ENCODE results near the gene MACROD1. TPM values are rescaled to one million over a fixed set of nuclear protein-coding genes. Genes with fewer than 3 reads are reported as not detected.
"Not testable (repeated sequence)": the region's sequence is repeated elsewhere in the genome, so short reads cannot be mapped to it uniquely, and the experiment has no call there.

The MACROD1 gene
- total RNA-seq, 1 donor from 2014 or later, result 22.1 TPM

GRCh38 chr11:63974259-63975143 lies 191.4 kb downstream of the MACROD1 start, which contains the start of gene COX8A:
TSS of gene COX8A (plus strand) at chr11:63974620. CDS start at chr11:63974681, 61 bp downstream.
- peak; percentile 99 for DNase-seq (ENCODE audit: extremely low read depth, low read depth, low spot score)

GRCh38 chr11:63973912-63974258 lies 192.0 kb downstream of the MACROD1 start:
- not testable (repeated sequence) for DNase-seq (ENCODE audit: extremely low read depth, low read depth, low spot score)

- DNase-seq (ENCODE audit: extremely low read depth, low read depth, low spot score), result no peak
Observed at GRCh38 chr11:63970902-63971301, 195.0 kb downstream of the MACROD1 start.

GRCh38 chr11:63969461-63969860 lies 196.5 kb downstream of the MACROD1 start:
- no peak for DNase-seq (ENCODE audit: extremely low read depth, low read depth, low spot score)

GRCh38 chr11:63966444-63966843 lies 199.5 kb downstream of the MACROD1 start:
- DNase-seq (ENCODE audit: extremely low read depth, low read depth, low spot score), result no peak

GRCh38 chr11:63963895-63964294 lies 202.0 kb downstream of the MACROD1 start:
- not testable (repeated sequence) for DNase-seq (ENCODE audit: extremely low read depth, low read depth, low spot score)

GRCh38 chr11:63961608-63962412 lies 204.1 kb downstream of the MACROD1 start:
- DNase-seq (ENCODE audit: extremely low read depth, low read depth, low spot score), result no peak

GRCh38 chr11:63958008-63958407 lies 207.9 kb downstream of the MACROD1 start:
- no peak for DNase-seq (ENCODE audit: extremely low read depth, low read depth, low spot score)

GRCh38 chr11:63952570-63952969 lies 213.3 kb downstream of the MACROD1 start:
- no peak for DNase-seq (ENCODE audit: extremely low read depth, low read depth, low spot score)

GRCh38 chr11:63951779-63952536 lies 214.0 kb downstream of the MACROD1 start:
- DNase-seq (ENCODE audit: extremely low read depth, low read depth, low spot score), result no peak

Other genes with a start within 250 kb of the MACROD1 start
- gene RCOR2, start 248.9 kb downstream of the MACROD1 start, total RNA-seq, result 0.29 and 1.1 TPM in 2 replicates
- 18.9 and 20.8 TPM in 2 replicates for gene NAA40, start 227.1 kb downstream of the MACROD1 start, total RNA-seq
- gene COX8A, start 191.5 kb downstream of the MACROD1 start, total RNA-seq, result 288 and 310 TPM in 2 replicates
- gene OTUB1, start 179.7 kb downstream of the MACROD1 start, total RNA-seq, result 97.1 and 117 TPM in 2 replicates
- not detected in 2 replicates for gene FLRT1, start 130.2 kb downstream of the MACROD1 start, total RNA-seq
- gene STIP1, start 20.1 kb upstream of the MACROD1 start, total RNA-seq, result 199 and 219 TPM in 2 replicates
- 31.7 and 38.9 TPM in 2 replicates for gene FERMT3, start 40.6 kb upstream of the MACROD1 start, total RNA-seq
- 39.7 and 47.4 TPM in 2 replicates for gene TRPT1, start 60.1 kb upstream of the MACROD1 start, total RNA-seq
- 50.7 and 53.5 TPM in 2 replicates for gene NUDT22, start 60.2 kb upstream of the MACROD1 start, total RNA-seq
- gene DNAJC4, start 64.4 kb upstream of the MACROD1 start, total RNA-seq, result 19.1 and 27.2 TPM in 2 replicates
- gene VEGFB, start 68.5 kb upstream of the MACROD1 start, total RNA-seq, result 65.9 and 69.2 TPM in 2 replicates
- gene FKBP2, start 75.0 kb upstream of the MACROD1 start, total RNA-seq, result 52.4 and 52.8 TPM in 2 replicates
- 316 and 365 TPM in 2 replicates for gene PPP1R14B, start 80.8 kb upstream of the MACROD1 start, total RNA-seq
- 62.2 and 78.0 TPM in 2 replicates for gene PLCB3, start 85.4 kb upstream of the MACROD1 start, total RNA-seq
- 121 and 150 TPM in 2 replicates for gene BAD, start 118.6 kb upstream of the MACROD1 start, total RNA-seq
- 28.1 and 41.5 TPM in 2 replicates for gene GPR137, start 119.7 kb upstream of the MACROD1 start, total RNA-seq
- gene KCNK4, start 125.2 kb upstream of the MACROD1 start, total RNA-seq, result not detected in 2 replicates
- gene CATSPERZ, start 134.2 kb upstream of the MACROD1 start, total RNA-seq, result not detected in 2 replicates
- gene ESRRA, start 139.4 kb upstream of the MACROD1 start, total RNA-seq, result 46.9 and 47.2 TPM in 2 replicates
- gene TRMT112, start 151.4 kb upstream of the MACROD1 start, total RNA-seq, result 217 and 259 TPM in 2 replicates
- gene PRDX5, start 152.0 kb upstream of the MACROD1 start, total RNA-seq, result 305 and 480 TPM in 2 replicates
- gene CCDC88B, start 174.1 kb upstream of the MACROD1 start, total RNA-seq, result 3.2 and 3.4 TPM in 2 replicates
- 42.1 and 49.0 TPM in 2 replicates for gene RPS6KA4, start 193.0 kb upstream of the MACROD1 start, total RNA-seq

Measured in glomerular endothelial cell (primary cell).